Measurements from ENCODE around the gene IQCE.

- TF ChIP-seq CTCF (IDR thresholded peaks at IDR 0.05) (no peak), POLR2A (IDR thresholded peaks at IDR 0.05) (no peak), POLR2AphosphoS5 (IDR thresholded peaks at IDR 0.05) (no peak), EP300 (IDR thresholded peaks at IDR 0.05; ENCODE audit: low read depth) (no peak)
Observed at GRCh38 chr7:2613098-2613930, 54.5 kb downstream of the IQCE start.
